ENCODE measurements around the gene BAG1. TPM values are rescaled to one million over a fixed set of nuclear protein-coding genes. Genes with fewer than 3 reads are reported as not detected.

Gene BAG1
- polyA plus RNA-seq, 4 donors: 66.7 to 194 (median 132) TPM

DNA sequence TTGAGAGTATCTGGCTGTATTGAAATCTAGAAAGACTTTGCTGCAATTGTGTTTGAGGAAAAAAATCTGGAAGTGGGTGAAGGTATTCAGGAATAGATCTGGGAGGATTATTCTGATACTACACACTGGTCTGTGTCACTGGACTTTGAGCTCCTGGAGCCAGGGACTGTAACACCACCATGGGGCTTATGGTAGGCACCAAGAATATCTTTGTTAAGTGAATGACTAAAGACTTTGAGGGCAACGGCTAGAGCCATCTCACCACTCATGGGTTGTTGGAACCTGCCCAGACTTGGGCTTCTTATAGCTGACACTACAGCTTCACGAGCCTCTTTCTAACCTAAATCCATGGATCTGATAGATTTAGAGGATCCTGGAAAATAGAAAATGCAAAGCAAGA, 36.0 kb upstream of the BAG1 start:
- Histone ChIP-seq H3K9me3 (ENCODE audit: control insufficient read depth in 2 of 2, insufficient read depth in 1 of 2, low read depth in 1 of 2, low read length in 1 of 2) (no peaks in the 10 kb centered on the region), H3K36me3 (ENCODE audit: control insufficient read depth in 3 of 3, insufficient read depth in 2 of 3, low read depth in 1 of 3, low read length in 3 of 3) (peaks cover 16 to 47% (median 29%) of the 10 kb centered on the region in 3 donors), H3K27me3 (ENCODE audit: control insufficient read depth in 3 of 3, insufficient read depth in 3 of 3, low read length in 3 of 3) (no peaks in the 10 kb centered on the region), H3K4me3 (ENCODE audit: low read depth in 1 of 3, low read length in 3 of 3) (no peak overlapping the region), H3K4me1 (ENCODE audit: control insufficient read depth in 3 of 3, insufficient read depth in 2 of 3, low read depth in 1 of 3, low read length in 2 of 3) (peaks cover 6 to 39% (median 15%) of the 10 kb centered on the region in 3 donors), H3K27ac (ENCODE audit: low read depth in 1 of 3, low read length in 2 of 3) (no peak overlapping the region)
- FAIRE-seq: no peak
- peak; percentile 30 to 34 for DNase-seq
- 47 to 76% (median 56%) methylated on average over 2 of the region's 2 CpGs for WGBS, 3 donors

DNA sequence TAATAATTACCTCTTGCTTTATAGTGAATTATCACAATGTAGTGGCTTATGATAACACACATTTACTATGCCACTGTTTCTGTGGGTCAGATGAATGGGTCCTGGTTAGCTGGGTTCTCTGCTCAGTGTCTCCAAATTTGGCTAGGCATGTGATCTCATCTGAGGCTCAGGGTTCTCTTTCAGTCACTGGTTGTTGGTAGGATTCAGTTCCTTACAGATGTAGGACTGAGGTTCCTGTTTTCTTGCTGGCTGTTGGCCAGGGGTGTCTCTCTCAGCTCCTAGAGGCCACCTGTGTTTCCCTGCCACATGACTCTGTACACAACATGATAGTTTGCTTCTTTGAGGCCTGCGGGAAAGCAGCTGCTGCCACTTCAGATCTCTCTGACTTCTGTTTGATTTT, 32.9 kb upstream of the BAG1 start:
- peak overlapping the region; percentile 41 to 80 (median 64) for H3K27ac ChIP-seq (ENCODE audit: low read depth in 1 of 3, low read length in 2 of 3)
- H3K9me3 ChIP-seq (ENCODE audit: control insufficient read depth in 2 of 2, insufficient read depth in 1 of 2, low read depth in 1 of 2, low read length in 1 of 2): no peaks in the 10 kb centered on the region
- H3K36me3 ChIP-seq (ENCODE audit: control insufficient read depth in 3 of 3, insufficient read depth in 2 of 3, low read depth in 1 of 3, low read length in 3 of 3): peaks cover 9 to 41% (median 17%) of the 10 kb centered on the region in 3 donors
- H3K4me1 ChIP-seq (ENCODE audit: control insufficient read depth in 3 of 3, insufficient read depth in 2 of 3, low read depth in 1 of 3, low read length in 2 of 3): peaks cover 11 to 67% (median 20%) of the 10 kb centered on the region in 3 donors
- 3 to 28% (median 4%) methylated on average over 1 of the region's 1 CpG for WGBS, 3 donors
- FAIRE-seq (no peak), DNase-seq (peak; percentile 71 to 84)
- H3K4me3 ChIP-seq (ENCODE audit: low read depth in 1 of 3, low read length in 3 of 3): peak overlapping the region in 1 of 3 donors; percentile 17
- H3K27me3 ChIP-seq (ENCODE audit: control insufficient read depth in 3 of 3, insufficient read depth in 3 of 3, low read length in 3 of 3): no peaks in the 10 kb centered on the region

DNA sequence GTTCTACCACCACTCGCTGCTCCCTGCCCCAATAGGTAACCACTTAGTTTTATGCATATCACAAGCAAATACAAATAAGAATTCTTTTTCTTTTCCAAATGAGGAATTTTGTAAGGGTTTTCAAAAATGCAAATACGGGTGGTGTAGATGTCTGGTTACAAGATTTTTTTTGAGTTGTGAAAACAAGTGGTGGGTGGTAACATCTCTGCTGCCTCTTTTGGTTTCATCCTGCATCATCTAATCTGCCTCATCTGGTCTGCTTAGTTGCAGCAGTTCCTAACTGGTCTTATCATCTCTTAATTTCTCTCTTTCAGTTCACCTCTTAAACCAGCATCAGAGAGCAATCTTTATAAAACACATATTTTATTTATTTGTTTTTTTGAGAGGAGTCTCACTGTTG, 31.1 kb upstream of the BAG1 start:
- FAIRE-seq: no peak
- Histone ChIP-seq H3K27me3 (ENCODE audit: control insufficient read depth in 3 of 3, insufficient read depth in 3 of 3, low read length in 3 of 3) (no peaks in the 10 kb centered on the region), H3K36me3 (ENCODE audit: control insufficient read depth in 3 of 3, insufficient read depth in 2 of 3, low read depth in 1 of 3, low read length in 3 of 3) (peaks cover 9 to 36% (median 13%) of the 10 kb centered on the region in 3 donors), H3K4me1 (ENCODE audit: control insufficient read depth in 3 of 3, insufficient read depth in 2 of 3, low read depth in 1 of 3, low read length in 2 of 3) (peaks cover 16 to 76% (median 33%) of the 10 kb centered on the region in 3 donors), H3K27ac (ENCODE audit: low read depth in 1 of 3, low read length in 2 of 3) (no peak overlapping the region), H3K4me3 (ENCODE audit: low read depth in 1 of 3, low read length in 3 of 3) (no peak overlapping the region), H3K9me3 (ENCODE audit: control insufficient read depth in 2 of 2, insufficient read depth in 1 of 2, low read depth in 1 of 2, low read length in 1 of 2) (no peaks in the 10 kb centered on the region)
- DNase-seq: no peak
- 72 to 91% (median 80%) methylated on average over 2 of the region's 2 CpGs for WGBS, 3 donors

DNA sequence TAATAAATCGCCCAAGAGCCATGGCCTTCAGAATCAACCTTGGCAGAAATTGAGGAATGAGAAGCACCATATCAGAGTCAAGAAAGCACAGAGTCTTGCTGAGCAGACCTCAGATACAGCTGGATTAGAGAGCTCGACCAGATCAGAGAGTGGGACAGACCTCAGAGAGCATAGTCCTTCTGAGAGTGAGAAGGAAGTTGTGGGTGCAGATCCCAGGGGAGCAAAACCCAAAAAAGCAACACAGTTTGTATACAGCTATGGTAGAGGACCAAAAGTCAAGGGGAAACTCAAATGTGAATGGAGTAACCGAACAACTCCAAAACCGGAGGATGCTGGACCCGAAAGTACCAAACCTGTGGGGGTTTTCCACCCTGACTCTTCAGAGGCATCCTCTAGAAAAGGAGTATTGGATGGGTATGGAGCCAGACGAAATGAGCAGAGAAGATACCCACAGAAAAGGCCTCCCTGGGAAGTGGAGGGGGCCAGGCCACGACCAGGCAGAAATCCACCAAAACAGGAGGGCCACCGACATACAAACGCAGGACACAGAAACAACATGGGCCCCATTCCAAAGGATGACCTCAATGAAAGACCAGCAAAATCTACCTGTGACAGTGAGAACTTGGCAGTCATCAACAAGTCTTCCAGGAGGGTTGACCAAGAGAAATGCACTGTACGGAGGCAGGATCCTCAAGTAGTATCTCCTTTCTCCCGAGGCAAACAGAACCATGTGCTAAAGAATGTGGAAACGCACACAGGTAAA, 30.3 kb upstream of the BAG1 start:
- no peak for DNase-seq
- Histone ChIP-seq H3K4me3 (ENCODE audit: low read depth in 1 of 3, low read length in 3 of 3) (no peak overlapping the region), H3K36me3 (ENCODE audit: control insufficient read depth in 3 of 3, insufficient read depth in 2 of 3, low read depth in 1 of 3, low read length in 3 of 3) (peaks cover 9 to 31% (median 11%) of the 10 kb centered on the region in 3 donors), H3K4me1 (ENCODE audit: control insufficient read depth in 3 of 3, insufficient read depth in 2 of 3, low read depth in 1 of 3, low read length in 2 of 3) (peaks cover 16 to 72% (median 33%) of the 10 kb centered on the region in 3 donors), H3K9me3 (ENCODE audit: control insufficient read depth in 2 of 2, insufficient read depth in 1 of 2, low read depth in 1 of 2, low read length in 1 of 2) (no peaks in the 10 kb centered on the region), H3K27me3 (ENCODE audit: control insufficient read depth in 3 of 3, insufficient read depth in 3 of 3, low read length in 3 of 3) (no peaks in the 10 kb centered on the region), H3K27ac (ENCODE audit: low read depth in 1 of 3, low read length in 2 of 3) (peak overlapping the region in 2 of 3 donors; percentile 27 to 75)
- FAIRE-seq: no peak
- WGBS, 3 donors: 84 to 90% (median 84%) methylated on average over 12 of the region's 12 CpGs

DNA sequence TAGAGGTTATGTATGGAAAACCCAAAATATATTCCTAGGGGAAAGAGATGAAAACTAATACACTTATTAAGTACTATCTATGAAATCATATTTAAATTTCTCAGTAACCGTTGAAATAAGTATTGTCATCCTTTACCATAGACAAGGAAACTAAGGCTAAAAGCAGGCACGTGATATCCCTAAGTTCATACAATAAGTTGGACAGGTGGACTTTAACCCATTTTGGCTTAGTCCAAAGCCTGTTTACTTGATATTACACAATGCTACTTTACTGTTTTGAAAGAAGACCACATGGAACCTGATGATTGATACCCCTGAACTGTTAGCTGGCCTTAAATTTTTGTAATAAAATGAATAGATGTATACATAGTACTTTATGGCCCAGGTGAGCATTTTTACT, 29.3 kb upstream of the BAG1 start:
- 14 to 62% (median 46%) methylated on average over 2 of the region's 2 CpGs for WGBS, 3 donors
- FAIRE-seq: no peak
- Histone ChIP-seq H3K9me3 (ENCODE audit: control insufficient read depth in 2 of 2, insufficient read depth in 1 of 2, low read depth in 1 of 2, low read length in 1 of 2) (no peaks in the 10 kb centered on the region), H3K27ac (ENCODE audit: low read depth in 1 of 3, low read length in 2 of 3) (peak overlapping the region in 1 of 3 donors; percentile 75), H3K36me3 (ENCODE audit: control insufficient read depth in 3 of 3, insufficient read depth in 2 of 3, low read depth in 1 of 3, low read length in 3 of 3) (peaks cover 9 to 26% (median 11%) of the 10 kb centered on the region in 3 donors), H3K4me1 (ENCODE audit: control insufficient read depth in 3 of 3, insufficient read depth in 2 of 3, low read depth in 1 of 3, low read length in 2 of 3) (peaks cover 16 to 77% (median 33%) of the 10 kb centered on the region in 3 donors), H3K4me3 (ENCODE audit: low read depth in 1 of 3, low read length in 3 of 3) (no peak overlapping the region), H3K27me3 (ENCODE audit: control insufficient read depth in 3 of 3, insufficient read depth in 3 of 3, low read length in 3 of 3) (no peaks in the 10 kb centered on the region)
- DNase-seq: peak; percentile 75 to 78

DNA sequence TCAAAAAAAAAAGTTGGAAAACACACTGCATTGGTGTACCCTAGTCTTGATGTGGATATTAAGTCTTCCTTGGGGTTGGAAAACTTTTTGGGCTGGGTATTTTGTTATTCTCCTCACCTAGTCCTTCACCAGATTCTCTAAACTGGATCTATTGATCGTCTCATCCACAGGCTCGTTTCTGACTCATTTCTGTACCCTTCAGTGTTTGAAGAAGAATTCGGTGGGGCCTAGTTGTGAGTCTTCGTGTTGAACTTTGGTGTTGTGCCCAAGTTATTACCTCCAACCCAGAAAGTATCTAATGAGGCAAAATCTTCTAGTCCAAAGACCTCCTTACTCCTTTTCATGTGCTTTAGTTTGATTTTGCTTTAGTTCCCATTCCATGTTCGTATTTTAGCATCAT, 27.4 kb upstream of the BAG1 start:
- H3K4me1 ChIP-seq (ENCODE audit: control insufficient read depth in 3 of 3, insufficient read depth in 2 of 3, low read depth in 1 of 3, low read length in 2 of 3): peaks cover 10 to 59% (median 26%) of the 10 kb centered on the region in 3 donors

DNA sequence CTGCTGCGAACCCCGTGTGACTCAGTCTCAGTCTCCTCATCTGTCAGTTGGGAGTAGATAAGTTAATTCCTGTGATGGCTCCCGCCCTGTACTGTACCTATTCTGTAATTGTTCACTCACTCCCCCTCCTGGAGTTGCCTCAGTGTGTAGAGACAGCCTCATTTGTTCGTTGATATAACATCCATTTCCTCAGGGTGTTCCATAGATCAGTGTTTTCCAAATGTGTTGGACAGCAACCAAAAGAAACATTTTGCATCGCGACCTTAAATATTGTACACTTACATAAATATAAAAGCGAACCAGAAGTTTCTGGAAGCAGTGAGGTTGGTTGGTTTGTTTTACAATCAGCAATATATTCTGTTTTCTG, 26.5 kb upstream of the BAG1 start:
- 17 to 27% (median 22%) methylated on average over 7 of the region's 7 CpGs for WGBS, 3 donors
- H3K9me3 ChIP-seq (ENCODE audit: control insufficient read depth in 2 of 2, insufficient read depth in 1 of 2, low read depth in 1 of 2, low read length in 1 of 2): no peaks in the 10 kb centered on the region
- peak overlapping the region; percentile 45 to 96 (median 64) for H3K4me3 ChIP-seq (ENCODE audit: low read depth in 1 of 3, low read length in 3 of 3)

More for the DNA sequence above, 27.4 kb upstream of the BAG1 start:
- Histone ChIP-seq H3K36me3 (ENCODE audit: control insufficient read depth in 3 of 3, insufficient read depth in 2 of 3, low read depth in 1 of 3, low read length in 3 of 3) (peaks cover 5 to 19% (median 5%) of the 10 kb centered on the region in 3 donors), H3K27ac (ENCODE audit: low read depth in 1 of 3, low read length in 2 of 3) (peak overlapping the region; percentile 27 to 34 (median 28)), H3K9me3 (ENCODE audit: control insufficient read depth in 2 of 2, insufficient read depth in 1 of 2, low read depth in 1 of 2, low read length in 1 of 2) (no peaks in the 10 kb centered on the region), H3K4me3 (ENCODE audit: low read depth in 1 of 3, low read length in 3 of 3) (no peak overlapping the region), H3K27me3 (ENCODE audit: control insufficient read depth in 3 of 3, insufficient read depth in 3 of 3, low read length in 3 of 3) (no peaks in the 10 kb centered on the region)
- no peak for DNase-seq
- FAIRE-seq: no peak
- WGBS, 3 donors: 60 to 71% (median 64%) methylated on average over 5 of the region's 5 CpGs

DNA sequence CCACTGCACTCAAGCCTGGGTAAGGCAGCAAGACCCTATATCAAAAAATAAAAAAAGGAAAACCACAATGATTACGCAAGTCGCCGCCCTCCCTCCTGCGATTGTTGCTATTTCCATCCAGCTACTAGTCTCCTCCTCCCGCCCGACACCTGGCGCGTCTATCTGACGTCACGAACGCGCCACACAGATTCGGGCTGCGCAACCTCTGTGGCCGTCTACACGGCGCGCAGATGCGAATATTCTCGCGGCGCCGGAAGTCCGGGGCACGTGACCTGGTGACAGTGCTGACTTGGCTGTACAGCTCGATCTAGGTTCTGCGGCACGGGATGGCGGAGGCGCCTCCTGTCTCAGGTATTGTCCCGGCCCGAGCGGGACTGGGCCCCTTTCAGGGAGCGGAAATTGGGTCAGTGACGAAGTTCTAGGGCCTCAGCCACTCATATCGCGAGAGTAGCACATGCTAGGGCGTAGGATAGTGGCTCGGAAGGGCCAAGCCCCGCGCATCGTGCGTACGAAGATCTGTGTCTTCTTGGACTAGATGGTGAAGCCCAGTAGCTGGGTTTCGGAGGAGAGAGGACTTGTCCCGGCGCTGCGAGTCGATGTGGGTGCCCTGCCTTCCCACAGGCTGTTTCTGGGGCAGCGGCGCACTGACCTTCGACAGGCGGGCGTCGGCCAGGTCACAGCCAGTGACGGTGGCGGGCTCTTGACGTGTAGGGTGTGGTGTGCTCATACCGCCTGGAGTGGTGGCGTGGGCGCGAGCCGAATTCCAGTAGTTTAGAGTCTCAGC, 25.9 kb upstream of the BAG1 start, which contains the start of gene NFX1:
Gene NFX1 (plus strand): TSS at position 270 of the 784 bp plus-strand sequence. CDS start 57 bp downstream, at position 327.
- peak within 1 kb of the TSS; percentile 96 to 99 (median 99) for H3K27ac ChIP-seq (ENCODE audit: low read depth in 1 of 3, low read length in 2 of 3)
- peak; percentile 99 to 100 for DNase-seq
- H3K36me3 ChIP-seq (ENCODE audit: control insufficient read depth in 3 of 3, insufficient read depth in 2 of 3, low read depth in 1 of 3, low read length in 3 of 3): peaks cover 4 to 12% (median 5%) of the 10 kb centered on the region in 3 donors
- no peak for FAIRE-seq
- peak within 1 kb of the TSS; percentile 45 to 96 (median 64) for H3K4me3 ChIP-seq (ENCODE audit: low read depth in 1 of 3, low read length in 3 of 3)
- H3K4me1 ChIP-seq (ENCODE audit: control insufficient read depth in 3 of 3, insufficient read depth in 2 of 3, low read depth in 1 of 3, low read length in 2 of 3): peaks cover 10 to 47% (median 18%) of the 10 kb centered on the region in 3 donors
- no peaks in the 10 kb centered on the region for H3K9me3 ChIP-seq (ENCODE audit: control insufficient read depth in 2 of 2, insufficient read depth in 1 of 2, low read depth in 1 of 2, low read length in 1 of 2)
- WGBS, 3 donors: 0% methylated on average over 62 to 63 of the region's 63 CpGs
- no peaks in the 10 kb centered on the region for H3K27me3 ChIP-seq (ENCODE audit: control insufficient read depth in 3 of 3, insufficient read depth in 3 of 3, low read length in 3 of 3)

More for the DNA sequence above, 26.5 kb upstream of the BAG1 start:
- no peak for DNase-seq
- FAIRE-seq: no peak
- no peaks in the 10 kb centered on the region for H3K27me3 ChIP-seq (ENCODE audit: control insufficient read depth in 3 of 3, insufficient read depth in 3 of 3, low read length in 3 of 3)
- peaks cover 10 to 50% (median 18%) of the 10 kb centered on the region in 3 donors for H3K4me1 ChIP-seq (ENCODE audit: control insufficient read depth in 3 of 3, insufficient read depth in 2 of 3, low read depth in 1 of 3, low read length in 2 of 3)
- H3K36me3 ChIP-seq (ENCODE audit: control insufficient read depth in 3 of 3, insufficient read depth in 2 of 3, low read depth in 1 of 3, low read length in 3 of 3): peaks cover 5 to 13% (median 5%) of the 10 kb centered on the region in 3 donors
- H3K27ac ChIP-seq (ENCODE audit: low read depth in 1 of 3, low read length in 2 of 3): peak overlapping the region; percentile 96 to 99 (median 99)
